ENCODE measurements around the gene ALOX15.

The ALOX15 gene

DNA sequence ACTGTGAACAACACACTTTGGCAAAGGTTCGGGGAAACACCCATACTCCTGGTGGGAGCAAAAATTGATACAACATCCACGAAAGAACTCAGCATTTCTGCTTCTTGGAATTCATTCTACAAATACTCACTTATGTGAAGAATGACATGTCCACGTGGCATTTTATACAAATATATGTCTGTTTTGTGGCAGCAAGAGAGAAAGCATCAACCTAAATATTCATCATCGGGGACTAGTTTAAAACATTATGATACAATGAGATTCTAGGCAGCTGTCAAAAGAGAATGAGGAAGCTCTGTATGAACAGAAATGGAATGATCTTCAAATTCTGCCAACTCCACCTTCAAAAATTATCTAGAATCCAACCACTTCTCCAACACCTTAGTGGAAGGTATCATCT is 25.7 kb upstream of the ALOX15 start:
- DNase-seq (ENCODE audit: low read depth): no peak
- TF ChIP-seq, protein P1, sequence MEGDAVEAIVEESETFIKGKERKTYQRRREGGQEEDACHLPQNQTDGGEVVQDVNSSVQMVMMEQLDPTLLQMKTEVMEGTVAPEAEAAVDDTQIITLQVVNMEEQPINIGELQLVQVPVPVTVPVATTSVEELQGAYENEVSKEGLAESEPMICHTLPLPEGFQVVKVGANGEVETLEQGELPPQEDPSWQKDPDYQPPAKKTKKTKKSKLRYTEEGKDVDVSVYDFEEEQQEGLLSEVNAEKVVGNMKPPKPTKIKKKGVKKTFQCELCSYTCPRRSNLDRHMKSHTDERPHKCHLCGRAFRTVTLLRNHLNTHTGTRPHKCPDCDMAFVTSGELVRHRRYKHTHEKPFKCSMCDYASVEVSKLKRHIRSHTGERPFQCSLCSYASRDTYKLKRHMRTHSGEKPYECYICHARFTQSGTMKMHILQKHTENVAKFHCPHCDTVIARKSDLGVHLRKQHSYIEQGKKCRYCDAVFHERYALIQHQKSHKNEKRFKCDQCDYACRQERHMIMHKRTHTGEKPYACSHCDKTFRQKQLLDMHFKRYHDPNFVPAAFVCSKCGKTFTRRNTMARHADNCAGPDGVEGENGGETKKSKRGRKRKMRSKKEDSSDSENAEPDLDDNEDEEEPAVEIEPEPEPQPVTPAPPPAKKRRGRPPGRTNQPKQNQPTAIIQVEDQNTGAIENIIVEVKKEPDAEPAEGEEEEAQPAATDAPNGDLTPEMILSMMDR (IDR thresholded peaks at IDR 0.05; ENCODE audit: control insufficient read depth, insufficient read depth, low read depth, low read length, missing control alignments): no peak
- H3K4me3 ChIP-seq (ENCODE audit: control insufficient read depth, low read depth, low read length): no peak overlapping the region

DNA sequence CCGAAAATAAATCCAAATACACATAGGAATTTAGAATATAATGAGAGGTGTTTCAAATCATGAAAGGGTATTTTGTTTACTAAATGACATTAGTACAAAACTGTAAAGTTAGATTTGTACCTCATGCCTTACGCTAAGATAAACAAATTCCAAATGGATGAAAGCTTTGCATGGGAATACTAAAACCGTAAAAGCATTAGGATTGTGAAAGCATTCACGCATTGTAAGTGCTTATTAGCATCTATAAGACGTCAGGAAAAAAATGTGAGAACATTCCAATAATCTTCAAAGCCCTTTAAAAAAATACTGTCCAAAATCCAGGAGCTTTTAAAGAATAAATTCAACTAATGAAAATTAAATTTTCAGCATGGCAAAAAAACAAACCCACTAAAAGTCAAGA is 24.8 kb upstream of the ALOX15 start:
- no peak overlapping the region for H3K4me3 ChIP-seq (ENCODE audit: control insufficient read depth, low read depth, low read length)
- no peak for DNase-seq (ENCODE audit: low read depth)
- TF ChIP-seq, protein P1 (IDR thresholded peaks at IDR 0.05; ENCODE audit: control insufficient read depth, insufficient read depth, low read depth, low read length, missing control alignments): no peak

DNA sequence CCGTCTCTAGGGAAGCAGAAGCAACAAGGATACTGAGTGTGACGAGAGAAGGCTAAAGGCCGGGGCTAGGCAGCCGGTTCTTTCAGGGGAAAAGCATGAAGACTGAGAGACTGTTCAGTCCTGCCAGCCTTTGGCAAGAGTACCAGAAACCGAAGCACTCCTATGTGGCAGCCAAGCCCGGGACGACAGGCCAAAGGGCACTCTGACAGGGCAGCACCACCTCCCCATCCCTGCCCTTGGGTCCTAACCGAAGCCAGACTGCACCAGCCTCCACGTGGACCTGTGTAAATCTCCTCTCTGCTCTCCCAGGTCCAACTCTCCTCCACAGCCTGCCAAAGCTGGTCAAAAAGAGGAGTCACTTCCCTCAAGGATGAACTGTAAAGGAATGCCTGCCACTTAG is 23.5 kb upstream of the ALOX15 start:
- H3K4me3 ChIP-seq (ENCODE audit: control insufficient read depth, low read depth, low read length): no peak overlapping the region
- no peak for DNase-seq (ENCODE audit: low read depth)
- TF ChIP-seq, protein P1 (IDR thresholded peaks at IDR 0.05; ENCODE audit: control insufficient read depth, insufficient read depth, low read depth, low read length, missing control alignments): no peak

DNA sequence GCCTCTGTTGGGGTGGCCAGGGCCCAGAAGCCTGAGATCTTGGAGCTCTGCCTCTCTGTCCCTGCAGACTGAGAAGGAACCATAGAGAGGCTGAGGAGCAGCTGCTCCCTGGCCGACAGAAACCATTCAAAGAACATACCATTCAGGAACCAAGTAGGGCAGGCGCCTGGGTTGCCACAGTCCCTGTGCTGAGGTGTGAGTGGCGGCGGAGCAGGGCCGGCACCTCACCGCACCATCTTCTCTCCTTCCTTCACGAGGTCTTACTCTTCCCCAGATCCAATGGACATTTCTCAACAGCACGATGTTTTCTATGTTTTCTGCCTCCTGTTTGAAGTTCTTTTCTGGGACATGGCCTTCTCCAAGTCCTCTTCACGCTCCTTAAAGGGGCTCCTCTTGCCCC is 22.8 kb upstream of the ALOX15 start:
- TF ChIP-seq, protein P1 (IDR thresholded peaks at IDR 0.05; ENCODE audit: control insufficient read depth, insufficient read depth, low read depth, low read length, missing control alignments): no peak
- no peak overlapping the region for H3K4me3 ChIP-seq (ENCODE audit: control insufficient read depth, low read depth, low read length)
- DNase-seq (ENCODE audit: low read depth): no peak

DNA sequence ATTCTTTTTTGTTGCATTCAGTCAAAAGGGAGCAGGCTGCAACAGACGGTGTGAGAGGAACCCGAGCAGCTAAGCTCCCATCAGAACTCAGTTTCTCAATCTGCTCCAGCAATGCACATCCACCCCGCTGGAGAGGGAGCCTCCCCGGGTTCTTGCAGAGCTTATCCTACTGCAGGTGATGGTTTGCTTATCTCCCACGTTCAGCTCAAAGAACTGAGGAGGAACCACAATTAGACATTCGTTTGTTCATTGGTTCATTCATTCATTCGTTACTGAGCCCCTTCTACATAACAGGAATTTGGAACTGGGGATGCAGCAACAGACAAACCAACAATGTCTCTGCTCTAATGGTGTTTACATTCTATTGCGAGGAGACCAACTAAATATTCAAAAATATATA is 22.2 kb upstream of the ALOX15 start:
- TF ChIP-seq, protein P1 (IDR thresholded peaks at IDR 0.05; ENCODE audit: control insufficient read depth, insufficient read depth, low read depth, low read length, missing control alignments): no peak
- H3K4me3 ChIP-seq (ENCODE audit: control insufficient read depth, low read depth, low read length): no peak overlapping the region
- DNase-seq (ENCODE audit: low read depth): no peak

DNA sequence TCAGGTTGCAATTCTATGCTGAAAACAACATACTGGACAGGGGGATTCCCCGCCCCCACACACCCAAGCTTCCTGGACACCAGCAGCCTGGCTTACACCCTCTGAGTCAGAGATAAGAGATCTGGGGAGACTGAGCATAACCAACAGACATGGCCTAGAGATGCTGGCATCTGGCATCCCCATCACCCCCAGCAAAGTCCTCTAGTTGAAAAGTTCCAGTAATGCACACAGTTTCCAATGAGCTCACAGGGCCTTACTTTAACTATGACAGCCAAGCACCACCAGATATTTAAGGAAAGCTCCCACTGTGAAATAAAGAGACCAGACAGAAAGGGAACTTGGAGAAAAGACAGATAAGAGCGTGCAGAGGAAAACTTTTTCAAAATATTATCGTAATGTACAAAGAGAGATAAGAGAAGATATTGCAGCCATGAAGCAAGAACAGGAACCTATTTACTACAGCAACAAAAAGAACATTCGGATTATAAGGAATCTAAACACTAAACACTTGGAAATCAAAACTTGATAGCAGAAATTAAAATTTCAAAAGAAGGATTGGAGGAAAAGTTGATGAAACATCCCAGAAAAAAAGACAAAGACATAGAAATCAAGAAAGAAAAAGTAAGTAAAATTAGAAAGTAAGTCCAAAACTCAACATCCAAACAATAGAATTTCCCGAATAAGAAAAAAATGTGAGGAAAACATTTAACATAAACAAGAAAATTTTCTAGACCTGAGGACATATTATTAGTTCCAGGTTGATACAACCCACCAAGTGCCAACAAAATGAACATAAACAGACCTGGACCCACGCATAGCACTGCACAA is 17.2 kb upstream of the ALOX15 start:
- H3K4me3 ChIP-seq (ENCODE audit: control insufficient read depth, low read depth, low read length): no peak overlapping the region
- TF ChIP-seq, protein P1 (IDR thresholded peaks at IDR 0.05; ENCODE audit: control insufficient read depth, insufficient read depth, low read depth, low read length, missing control alignments): no peak
- DNase-seq (ENCODE audit: low read depth): peak; percentile 38
